Measurements from ENCODE around the gene FIGNL2.

Gene FIGNL2

GRCh38 chr12:51863363-51863932 is 14.9 kb upstream of the FIGNL2 start:
- CTCF ChIA-PET = interaction anchor here (2.7 kb wide), 1 partner anchor 11 kb away, joined by 17 read pairs; no protein-coding TSS in a partner anchor
- DNase-seq (ENCODE audit: extremely low spot score) = no peak
- no peak for TF ChIP-seq CTCF (IDR thresholded peaks at IDR 0.05; ENCODE audit: control extremely low read depth, extremely low read depth, low read depth, missing control alignments)
- POLR2A ChIA-PET = no interaction called here

- no peak for TF ChIP-seq CTCF (IDR thresholded peaks at IDR 0.05; ENCODE audit: control extremely low read depth, extremely low read depth, low read depth, missing control alignments)
- ChIA-PET POLR2A (no interaction called here), CTCF (interaction anchor here (2.7 kb wide), 1 partner anchor 11 kb away, joined by 17 read pairs; no protein-coding TSS in a partner anchor)
- DNase-seq (ENCODE audit: extremely low spot score) = no peak
These were observed 14.4 kb upstream of the FIGNL2 start for GRCh38 chr12:51862947-51863346.

- DNase-seq (ENCODE audit: extremely low spot score) = no peak
- ChIA-PET POLR2A (no interaction called here), CTCF (interaction anchor here (1.3 kb wide), 1 partner anchor 14 kb away, joined by 8 read pairs; no protein-coding TSS in a partner anchor)
- TF ChIP-seq CTCF (IDR thresholded peaks at IDR 0.05; ENCODE audit: control extremely low read depth, extremely low read depth, low read depth, missing control alignments) = no peak
These were observed 12.5 kb upstream of the FIGNL2 start for GRCh38 chr12:51860986-51861385.

GRCh38 chr12:51855586-51856428 is 7.3 kb upstream of the FIGNL2 start:
- ChIA-PET POLR2A (no interaction called here), CTCF (interaction anchor here (1.2 kb wide), 1 partner anchor 54 kb away, joined by 3 read pairs; no protein-coding TSS in a partner anchor)

GRCh38 chr12:51852404-51853137 is 4.1 kb upstream of the FIGNL2 start:
- ChIA-PET POLR2A (no interaction called here), CTCF (interaction anchor here (1.0 kb wide), 1 partner anchor 23 kb away, joined by 3 read pairs; no protein-coding TSS in a partner anchor)
- no peak for TF ChIP-seq CTCF (IDR thresholded peaks at IDR 0.05; ENCODE audit: control extremely low read depth, extremely low read depth, low read depth, missing control alignments)
- no peak for DNase-seq (ENCODE audit: extremely low spot score)

More at GRCh38 chr12:51855586-51856428, 7.3 kb upstream of the FIGNL2 start:
- DNase-seq (ENCODE audit: extremely low spot score) = no peak
- TF ChIP-seq CTCF (IDR thresholded peaks at IDR 0.05; ENCODE audit: control extremely low read depth, extremely low read depth, low read depth, missing control alignments) = no peak

- POLR2A ChIA-PET = no interaction called here
- CTCF ChIA-PET = interaction anchor here (1.0 kb wide), 1 partner anchor 24 kb away, joined by 3 read pairs; no protein-coding TSS in a partner anchor
- DNase-seq (ENCODE audit: extremely low spot score) = no peak
- no peak for TF ChIP-seq CTCF (IDR thresholded peaks at IDR 0.05; ENCODE audit: control extremely low read depth, extremely low read depth, low read depth, missing control alignments)
These were observed 3.1 kb upstream of the FIGNL2 start for GRCh38 chr12:51851413-51852124.
